K562 (cell line): ENCODE results near the gene CD34. TPM values are rescaled to one million over a fixed set of nuclear protein-coding genes. Genes with fewer than 3 reads are reported as not detected.

Source experiments
- ATAC-seq: fragments of 200-7000 bp; cut with Tn5 transposase; 3 replicates; pipeline ENCODE4 v1.9.1; 2020; ENCODE audit warnings: moderate library complexity
- BruUV-seq: library from RNA; stranded (reverse); fragments of 400-500 nt; replicated peaks from 2 replicates; lab custom pipeline; 2021; lab: Mats Ljungman, UMichigan
- CTCF ChIA-PET: fragments of 300-600 bp; formaldehyde crosslinking; extraction: SDS; loops from one replicate; lab custom pipeline; 2021; ENCODE audit warnings: low intra/inter-chr PET ratio; lab: Yijun Ruan, JAX
- POLR2A ChIA-PET: fragments of 300-600, 350-650 bp; sonication (Branson Sonifier 250); formaldehyde crosslinking; extraction: SDS; loops from one replicate; lab custom pipeline; 2021; ENCODE audit warnings: antibody characterized with exemption, inconsistent platforms; lab: Yijun Ruan, JAX
- DNase-seq, 4 experiments: peaks; one replicate each; pipeline versions ENCODE4 v3.0.0 to v3.0.0-alpha.2; 2011 to 2018; ENCODE audit warnings: low spot score in 3 of 4, mixed read lengths in 3 of 4; ENCODE audit errors: extremely low read depth in 1 of 4
- FAIRE-seq: peaks from 2 replicates; lab custom pipeline; 2011; peaks lifted over from hg19 to GRCh38; lab: Jason Lieb, UNC
- H2AFZ ChIP-seq: 2 replicates; pipeline ENCODE4 v1.6.0; 2011; ENCODE audit warnings: low read depth, low read length, control low read depth, inconsistent platforms
- H3K27ac ChIP-seq: fragments of 200-600 bp; 3 replicates; pipeline ENCODE4 v1.8.0; 2011; ENCODE audit warnings: low read depth, mild to moderate bottlenecking, control low read depth, inconsistent platforms, low read length, moderate library complexity, mixed read lengths; ENCODE audit errors: extremely low read depth
- H3K27me3 ChIP-seq, 2 experiments: fragments of 300-600 bp in 1 of 2; 2 replicates in 1 of 2; 3 replicates in 1 of 2; pipeline versions ENCODE4 v1.6.0 to v1.8.0; 2011; ENCODE audit warnings: inconsistent platforms in 2 of 2, low read length in 2 of 2, mild to moderate bottlenecking in 1 of 2, mixed read lengths in 1 of 2, moderate library complexity in 1 of 2; ENCODE audit not compliant: control insufficient read depth in 2 of 2, insufficient read depth in 2 of 2
- H3K36me3 ChIP-seq: fragments of 300-600 bp; 3 replicates; pipeline ENCODE4 v1.8.0; 2011; ENCODE audit warnings: mild to moderate bottlenecking, low read length, inconsistent platforms; ENCODE audit not compliant: control insufficient read depth, insufficient read depth
- H3K4me1 ChIP-seq, 2 experiments: fragments of 200-600 bp in 1 of 2; replicated peaks in 1 of 2; 2 replicates in 1 of 2; 3 replicates in 1 of 2; pipeline versions ENCODE4 v1.5.1 to v1.8.0; 2011; ENCODE audit warnings: inconsistent platforms in 2 of 2, low read length in 2 of 2, mild to moderate bottlenecking in 1 of 2, mixed read lengths in 1 of 2, moderate library complexity in 1 of 2; ENCODE audit not compliant: control insufficient read depth in 2 of 2, insufficient read depth in 2 of 2
- H3K4me2 ChIP-seq: 2 replicates; pipeline ENCODE4 v1.6.1; 2011; ENCODE audit warnings: low read length, control low read depth, inconsistent platforms, mixed read lengths; ENCODE audit not compliant: insufficient read depth
- H3K4me3 ChIP-seq: fragments of 200-600 bp; sonication (generic), shearing (Covaris generic); 2 replicates; pipeline ENCODE4 v1.5.1; 2016; ENCODE audit warnings: control low read depth, inconsistent platforms
- H3K79me2 ChIP-seq: fragments of 200-600 bp; 3 replicates; pipeline ENCODE4 v1.8.0; 2011; ENCODE audit warnings: low read length, inconsistent platforms; ENCODE audit not compliant: control insufficient read depth, insufficient read depth
- H3K9ac ChIP-seq, 2 experiments: 2 replicates each; pipeline versions ENCODE4 v1.6.0 to v1.6.1; 2011; ENCODE audit warnings: low read depth in 2 of 2, low read length in 2 of 2, control low read depth in 1 of 2, inconsistent platforms in 1 of 2, mild to moderate bottlenecking in 1 of 2, mixed read lengths in 1 of 2; ENCODE audit not compliant: insufficient read depth in 1 of 2
- H3K9me1 ChIP-seq: one replicate; pipeline ENCODE4 v1.6.0; 2011; ENCODE audit warnings: inconsistent platforms, mild to moderate bottlenecking, low read length, moderate library complexity; ENCODE audit not compliant: control insufficient read depth, insufficient read depth
- H3K9me3 ChIP-seq: replicated peaks from 2 replicates; pipeline ENCODE4 v1.5.1; 2011; ENCODE audit warnings: low read depth, low read length, inconsistent platforms; ENCODE audit not compliant: control insufficient read depth, insufficient read depth
- H4K20me1 ChIP-seq: replicated peaks from 2 replicates; pipeline ENCODE4 v1.6.1; 2011; ENCODE audit warnings: low read length, inconsistent platforms, mixed read lengths; ENCODE audit not compliant: control insufficient read depth, insufficient read depth
- CGGBP1 ChIP-seq: fragments of 250-450 bp; sonication (Bioruptor Pico); IDR thresholded peaks from 2 replicates; pipeline ENCODE4 v1.9.0; 2021; ENCODE audit warnings: mild to moderate bottlenecking
- KDM1A ChIP-seq, 2 experiments: fragments of 450-650 bp; IDR thresholded peaks; 2 replicates each; pipeline ENCODE4 v1.6.1; 2016; ENCODE audit warnings: mild to moderate bottlenecking in 2 of 2
- KDM5B ChIP-seq: fragments of 200-600 bp; sonication (generic); IDR thresholded peaks from 2 replicates; pipeline ENCODE4 v1.6.1; 2012; ENCODE audit warnings: low read depth, mild to moderate bottlenecking, moderate library complexity, low read length, control low read depth, inconsistent platforms; ENCODE audit not compliant: insufficient replicate concordance
- MNT ChIP-seq, 2 experiments: fragments of 450-650 bp; conservative IDR thresholded peaks; 2 replicates each; pipeline ENCODE4 v1.6.1; 2017; ENCODE audit warnings: mild to moderate bottlenecking in 2 of 2, moderate library complexity in 2 of 2
- POLR2G ChIP-seq: fragments of 200-400 bp; formaldehyde crosslinking; IDR thresholded peaks from 2 replicates; pipeline ENCODE4 v1.6.1; 2017; ENCODE audit warnings: low read depth, mild to moderate bottlenecking, antibody characterized with exemption, low read length, moderate library complexity
- RAD21 ChIP-seq, 2 experiments: fragments of 250-450 bp in 1 of 2; fragments of 450-650 bp in 1 of 2; sonication (Bioruptor Pico) in 1 of 2; formaldehyde crosslinking in 1 of 2; IDR thresholded peaks in 1 of 2; conservative IDR thresholded peaks in 1 of 2; 2 replicates each; pipeline versions ENCODE4 v1.4.0 to v1.8.0; 2020 to 2022; ENCODE audit warnings: mild to moderate bottlenecking in 2 of 2, moderate library complexity in 1 of 2
- REST ChIP-seq, 2 experiments: fragments of 450-650 bp; formaldehyde crosslinking in 1 of 2; IDR thresholded peaks; 2 replicates each; pipeline versions ENCODE4 v1.4.0 to v1.6.1; 2014 to 2020; ENCODE audit warnings: mild to moderate bottlenecking in 2 of 2, borderline replicate concordance in 1 of 2, low read depth in 1 of 2
- WGBS: fragments of 100-300 bp; shearing (Covaris generic); methylation state at CpG from one replicate; pipeline ENCODE4 v1.1.6; 2016; ENCODE audit warnings: low coverage, mixed read lengths; ENCODE audit not compliant: insufficient coverage; ENCODE audit errors: missing lambda C conversion rate; 5-methylcytosine and 5-hydroxymethylcytosine counted together
- in situ Hi-C: fragments of 300-500 bp; cut with MboI; formaldehyde crosslinking; loops from 4 replicates; pipeline ENCODE4 v1.15.0; 2018; ENCODE audit warnings: inconsistent platforms, mixed read lengths
- intact Hi-C: fragments of 100-400 bp; cut with micrococcal nuclease; formaldehyde crosslinking; loops from 2 replicates; pipeline ENCODE4 v1.14.2; 2022
- polyA plus RNA-seq, 8 experiments: library from polyadenylated mRNA; depleted of rRNA in 4 of 8; stranded (reverse) in 5 of 8; unstranded in 3 of 8; fragments of >200 nt; fragmentation: Nextera tagmentation in 2 of 8; fragmentation: Illumina TruSeq in 1 of 8; extraction: Ambion mirVana in 2 of 8; extraction: Trizol in 1 of 8; gene quantifications; 2 replicates each; pipeline versions ENCODE4 v1.2.1 to v1.2.3, GENCODE V29; 2011 to 2014; ENCODE audit warnings: inconsistent platforms in 1 of 8, missing spikeins in 1 of 8
- total RNA-seq, 7 experiments: library from RNA; depleted of rRNA in 6 of 7; stranded (reverse); fragments of >200 nt in 6 of 7; fragmentation: Illumina TruSeq in 2 of 7; extraction: Trizol in 2 of 7; gene quantifications; 2 replicates each; pipeline versions ENCODE4 v1.2.1 to v1.2.3, GENCODE V29; 2011 to 2021; ENCODE audit warnings: low replicate concordance in 1 of 7

CD34 gene
- total and polyA plus RNA-seq, 9 of the 15 experiments (the other 6 are each of a cell fraction or from before 2014, with no cell fraction given), result not detected

GRCh38 chr1:207876131-207876530 lies 34.8 kb downstream of the CD34 start:
- H3K79me2 ChIP-seq, result no peaks in the 10 kb centered on the region
- 13% methylated on average over 4 of the region's 4 CpGs for WGBS
- H3K4me3 ChIP-seq, result no peak overlapping the region
- no peaks in the 10 kb centered on the region for H3K9me1 ChIP-seq
- peak; percentile 86 for ATAC-seq
- H3K9ac ChIP-seq, result no peak overlapping the region
- H3K27me3 ChIP-seq, result no peaks in the 10 kb centered on the region
- no peak overlapping the region for H3K4me2 ChIP-seq
- peak; percentile 76 for FAIRE-seq
- in situ Hi-C loops, result no loop called here
- H4K20me1 ChIP-seq, result no peaks in the 10 kb centered on the region
- peak; percentile 52 to 69 (median 60) for DNase-seq
- H3K36me3 ChIP-seq, result no peaks in the 10 kb centered on the region
- H3K4me1 ChIP-seq, result peaks cover 17 to 24% of the 10 kb centered on the region in 2 experiments
- peak overlapping the region; percentile 37 for H2AFZ ChIP-seq
- intact Hi-C loops, result loop anchor here (1.0 kb wide), 3 partner anchors 48 to 165 kb away; no protein-coding TSS in a partner anchor
- no TSS peak for BruUV-seq
- H3K9me3 ChIP-seq, result no peaks in the 10 kb centered on the region
- H3K27ac ChIP-seq, result no peak overlapping the region
- POLR2A ChIA-PET, result interaction anchor here (0.6 to 1.8 kb wide), 13 partner anchors 9 to 349 kb away, joined by 3 to 9 read pairs (median 3); no protein-coding TSS in a partner anchor
- CTCF ChIA-PET, result interaction anchor here (1.1 kb wide), 1 partner anchor 47 kb away, joined by 3 read pairs; no protein-coding TSS in a partner anchor
- TF ChIP-seq RAD21 (CRISPR knock-in tag; conservative IDR thresholded peaks at IDR 0.05 in 1 of 2, IDR thresholded peaks at IDR 0.05 in 1 of 2) (peak; percentile 70 to 83), POLR2G (no peak), MNT (conservative IDR thresholded peaks at IDR 0.05) (0 out of 4 replicates have a peak, but pooled peaks of 1 of the 2 experiments have one; percentile 26), KDM1A (IDR thresholded peaks at IDR 0.05) (no peak), KDM5B (no peak), CGGBP1 (CRISPR knock-in tag) (no peak), REST (IDR thresholded peaks at IDR 0.05; ENCODE audit: borderline replicate concordance) (peak; percentile 53; the same call in 1 of the 2 replicates), REST (CRISPR knock-in tag; IDR thresholded peaks at IDR 0.05; ENCODE audit: low read depth) (no peak)
